Neural progenitor cell (in vitro differentiated cells): Measurements from ENCODE around the gene FAM216B.

Source experiments
- CTCF ChIP-seq: fragments of 200-600 bp; sonication (generic); IDR thresholded peaks from 2 replicates; pipeline ENCODE4 v1.5.1; 2017; ENCODE audit warnings: antibody characterized with exemption, mild to moderate bottlenecking
- EZH2 ChIP-seq: fragments of 200-600 bp; sonication (generic); IDR thresholded peaks from 2 replicates; pipeline ENCODE4 v1.6.1; 2017; ENCODE audit warnings: antibody characterized with exemption, mild to moderate bottlenecking, moderate library complexity
- EZH2phosphoT487 ChIP-seq: fragments of 200-600 bp; sonication (generic); IDR thresholded peaks from 2 replicates; pipeline ENCODE4 v1.6.1; 2017; ENCODE audit warnings: antibody characterized with exemption

GRCh38 chr13:42821437-42821836 is 40.1 kb downstream of the FAM216B start:
- TF ChIP-seq CTCF (no peak), EZH2 (no peak), EZH2phosphoT487 (no peak)
